GM18507 (cell line): ENCODE data around the gene VASP.
"Not testable (repeated sequence)": the region's sequence is repeated elsewhere in the genome, so short reads cannot be mapped to it uniquely, and the experiment has no call there.

Experiments
- DNase-seq: peaks from one replicate; pipeline ENCODE4 v3.0.0; 2011; ENCODE audit warnings: low read depth; ENCODE audit not compliant: insufficient read length; ENCODE audit errors: extremely low spot score
- FAIRE-seq: peaks from 2 replicates; lab custom pipeline; 2011; peaks lifted over from hg19 to GRCh38; lab: Jason Lieb, UNC

Gene VASP

GRCh38 chr19:45510352-45510751 is 3.1 kb downstream of the VASP start:
- not testable (repeated sequence) for DNase-seq

DNA sequence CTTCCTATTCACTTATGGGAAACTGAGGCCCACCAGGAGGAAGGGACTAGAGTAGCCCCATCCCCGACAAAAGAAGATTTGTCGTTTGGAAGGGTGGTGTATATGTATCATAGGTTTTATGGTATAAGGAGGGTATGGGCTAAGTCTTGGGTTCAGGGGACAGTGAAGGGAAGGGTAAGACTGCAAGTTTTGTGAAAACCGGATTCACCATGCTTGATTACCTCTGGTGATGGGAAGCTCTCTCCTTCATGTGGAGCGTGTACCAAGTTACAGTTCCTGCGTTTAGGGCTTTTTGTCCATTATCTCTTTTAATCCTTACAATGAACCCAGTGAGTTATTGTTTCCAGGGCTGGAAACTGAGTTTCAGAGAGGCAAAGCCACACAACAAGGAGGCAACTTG is 3.8 kb downstream of the VASP start:
- DNase-seq, result no peak
- FAIRE-seq, result no peak

More at GRCh38 chr19:45510352-45510751, 3.1 kb downstream of the VASP start:
- not testable (repeated sequence) for FAIRE-seq

DNA sequence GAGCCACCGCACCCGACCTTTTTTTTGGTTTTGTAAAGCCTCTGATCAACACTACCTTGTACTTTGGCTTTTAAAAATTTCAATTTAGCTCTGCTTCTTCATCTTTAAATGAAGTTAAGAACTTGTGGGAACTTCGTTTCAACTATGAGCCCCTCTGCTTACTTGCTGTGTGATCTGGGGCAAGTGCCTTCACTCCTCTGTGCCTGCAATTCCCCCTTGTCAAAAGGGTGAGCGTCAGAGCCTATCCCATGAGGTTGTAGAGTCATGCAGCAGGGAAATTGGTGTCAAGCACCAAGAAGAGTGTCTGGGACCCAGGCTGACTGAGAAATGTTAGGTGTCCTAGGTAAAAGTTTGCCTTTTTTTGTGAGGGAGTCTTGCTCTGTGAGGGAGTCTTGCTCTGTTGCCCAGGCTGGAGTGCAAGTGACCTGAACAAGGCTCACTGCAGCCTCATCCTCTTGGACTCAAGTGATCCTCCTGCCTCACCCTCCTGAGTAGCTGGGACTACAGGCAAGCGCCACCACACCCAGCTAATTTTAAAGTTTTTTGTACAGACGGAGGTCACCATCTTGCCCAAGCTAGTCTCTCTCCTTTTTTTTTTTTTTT is 5.7 kb downstream of the VASP start:
- FAIRE-seq (no peak), DNase-seq (no peak)

GRCh38 chr19:45514376-45515051 is 7.2 kb downstream of the VASP start:
- FAIRE-seq, result no peak
- no peak for DNase-seq

- no peak for DNase-seq
- peak; percentile 91 for FAIRE-seq
Observed at GRCh38 chr19:45515081-45515624, 7.9 kb downstream of the VASP start.

GRCh38 chr19:45515807-45516401 is 8.6 kb downstream of the VASP start:
- FAIRE-seq (no peak), DNase-seq (no peak)

GRCh38 chr19:45517238-45517637 is 10.0 kb downstream of the VASP start:
- DNase-seq, result no peak
- no peak for FAIRE-seq

GRCh38 chr19:45517641-45518468 is 10.6 kb downstream of the VASP start:
- FAIRE-seq, result no peak

GRCh38 chr19:45518469-45518826 is 11.2 kb downstream of the VASP start:
- FAIRE-seq, result no peak
- DNase-seq, result no peak

More at GRCh38 chr19:45517641-45518468, 10.6 kb downstream of the VASP start:
- DNase-seq, result no peak

DNA sequence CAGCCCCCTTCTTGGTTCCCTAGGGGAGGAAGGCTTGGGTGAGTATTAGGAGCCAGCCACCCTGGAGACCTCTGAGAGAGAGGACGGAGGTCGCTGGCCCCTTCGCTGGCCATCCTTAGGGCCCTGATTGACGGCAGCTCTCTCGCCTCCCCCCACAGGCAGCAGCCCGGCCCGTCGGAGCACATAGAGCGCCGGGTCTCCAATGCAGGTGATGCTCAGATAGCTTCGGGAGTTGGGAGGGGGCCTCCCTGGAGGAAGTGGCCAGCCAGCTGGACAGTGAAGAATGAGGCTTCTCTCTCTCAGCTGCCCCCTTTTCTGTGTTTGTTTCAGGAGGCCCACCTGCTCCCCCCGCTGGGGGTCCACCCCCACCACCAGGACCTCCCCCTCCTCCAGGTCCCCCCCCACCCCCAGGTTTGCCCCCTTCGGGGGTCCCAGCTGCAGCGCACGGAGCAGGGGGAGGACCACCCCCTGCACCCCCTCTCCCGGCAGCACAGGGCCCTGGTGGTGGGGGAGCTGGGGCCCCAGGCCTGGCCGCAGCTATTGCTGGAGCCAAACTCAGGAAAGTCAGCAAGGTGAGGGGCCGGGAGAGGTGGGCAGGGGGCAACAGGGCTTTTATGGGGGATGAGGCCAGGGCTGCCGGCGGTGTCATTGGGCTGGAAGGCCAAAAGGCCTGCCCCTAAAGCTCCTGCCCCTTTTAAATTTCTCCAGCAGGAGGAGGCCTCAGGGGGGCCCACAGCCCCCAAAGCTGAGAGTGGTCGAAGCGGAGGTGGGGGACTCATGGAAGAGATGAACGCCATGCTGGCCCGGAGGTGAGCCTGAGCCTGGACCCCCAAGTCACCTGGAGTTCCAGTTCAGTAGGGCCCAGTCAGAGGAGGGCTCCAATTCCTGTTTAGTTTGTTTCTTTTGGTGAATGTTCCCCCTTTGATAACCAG is 15.0 kb downstream of the VASP start:
- FAIRE-seq, result no peak
- DNase-seq, result no peak

DNA sequence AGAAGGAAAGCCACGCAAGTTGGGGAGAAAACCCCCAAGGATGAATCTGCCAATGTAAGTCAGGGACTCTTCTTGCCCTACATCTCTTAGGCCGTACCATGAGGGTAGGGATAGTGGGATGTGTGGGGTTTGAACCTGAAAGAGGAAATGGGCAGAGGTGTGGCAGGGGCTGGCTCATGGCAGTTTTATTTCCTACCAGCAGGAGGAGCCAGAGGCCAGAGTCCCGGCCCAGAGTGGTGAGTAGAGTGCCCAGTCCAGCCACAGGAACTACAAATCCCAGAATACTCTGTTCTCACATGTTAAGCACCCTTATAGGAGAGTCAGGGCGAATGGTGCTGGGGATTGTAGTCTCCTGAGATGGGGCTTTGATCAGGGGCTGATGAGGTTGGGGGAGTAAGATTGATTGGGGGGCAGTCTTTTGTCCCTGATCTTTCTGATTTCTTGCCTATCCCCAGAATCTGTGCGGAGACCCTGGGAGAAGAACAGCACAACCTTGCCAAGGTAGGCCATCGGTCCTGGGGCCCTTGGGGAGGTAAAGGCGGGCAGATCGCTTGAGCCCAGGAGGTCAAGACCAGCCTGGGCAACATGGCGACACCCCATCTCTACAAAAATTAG is 16.5 kb downstream of the VASP start:
- peak; percentile 75 for DNase-seq

DNA sequence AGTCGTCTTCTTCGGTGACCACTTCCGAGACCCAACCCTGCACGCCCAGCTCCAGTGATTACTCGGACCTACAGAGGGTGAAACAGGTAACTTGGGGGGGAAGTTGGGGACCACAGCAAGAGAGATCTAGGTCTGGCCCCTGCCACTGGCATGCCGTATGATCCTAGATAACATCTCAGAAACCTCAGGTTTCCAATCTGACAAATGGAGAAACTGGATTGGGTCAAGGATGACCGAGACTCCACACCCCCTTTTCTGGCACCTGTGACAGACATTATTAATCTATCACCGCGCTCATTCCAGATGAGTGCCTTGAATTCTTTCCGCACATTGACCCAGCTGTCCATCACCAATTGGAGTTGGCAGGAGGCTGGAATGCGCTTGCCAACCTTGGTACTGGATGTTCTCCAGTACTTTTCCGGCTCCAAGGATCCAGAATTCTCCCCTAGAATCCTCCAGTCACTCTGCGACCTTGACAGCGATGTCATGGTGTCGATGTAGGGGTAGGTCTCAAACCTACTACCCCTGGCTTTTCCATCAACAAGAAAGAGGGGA is 17.4 kb downstream of the VASP start:
- DNase-seq, result no peak
- no peak for FAIRE-seq

More for the DNA sequence above, 16.5 kb downstream of the VASP start:
- peak; percentile 95 for FAIRE-seq

DNA sequence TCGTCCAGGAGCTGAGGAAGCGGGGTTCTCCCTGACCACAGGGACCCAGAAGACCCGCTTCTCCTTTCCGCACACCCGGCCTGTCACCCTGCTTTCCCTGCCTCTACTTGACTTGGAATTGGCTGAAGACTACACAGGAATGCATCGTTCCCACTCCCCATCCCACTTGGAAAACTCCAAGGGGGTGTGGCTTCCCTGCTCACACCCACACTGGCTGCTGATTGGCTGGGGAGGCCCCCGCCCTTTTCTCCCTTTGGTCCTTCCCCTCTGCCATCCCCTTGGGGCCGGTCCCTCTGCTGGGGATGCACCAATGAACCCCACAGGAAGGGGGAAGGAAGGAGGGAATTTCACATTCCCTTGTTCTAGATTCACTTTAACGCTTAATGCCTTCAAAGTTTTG is 18.9 kb downstream of the VASP start:
- FAIRE-seq (no peak), DNase-seq (no peak)

GRCh38 chr19:45526971-45527370 is 19.7 kb downstream of the VASP start:
- FAIRE-seq (no peak), DNase-seq (no peak)

DNA sequence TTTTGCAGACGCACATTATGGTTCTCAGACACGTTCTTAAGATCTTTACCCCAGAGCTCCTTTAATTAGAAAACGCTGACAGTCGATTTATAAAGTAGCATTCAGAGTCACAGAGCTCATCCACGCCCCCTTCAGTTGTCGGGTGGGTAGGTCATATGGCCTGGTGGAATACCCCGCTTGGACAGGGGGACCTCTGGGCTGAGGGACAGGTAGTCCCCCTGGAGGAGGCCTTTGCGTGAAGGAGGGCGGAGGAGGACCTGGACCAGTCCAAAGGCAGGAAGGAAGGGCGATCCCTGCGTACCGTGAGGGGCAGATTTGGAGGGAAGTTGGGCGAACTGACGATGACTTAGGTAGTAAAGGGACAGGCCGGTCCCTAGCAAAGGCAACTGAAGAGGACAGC is 20.5 kb downstream of the VASP start:
- FAIRE-seq, result no peak
- DNase-seq, result no peak

DNA sequence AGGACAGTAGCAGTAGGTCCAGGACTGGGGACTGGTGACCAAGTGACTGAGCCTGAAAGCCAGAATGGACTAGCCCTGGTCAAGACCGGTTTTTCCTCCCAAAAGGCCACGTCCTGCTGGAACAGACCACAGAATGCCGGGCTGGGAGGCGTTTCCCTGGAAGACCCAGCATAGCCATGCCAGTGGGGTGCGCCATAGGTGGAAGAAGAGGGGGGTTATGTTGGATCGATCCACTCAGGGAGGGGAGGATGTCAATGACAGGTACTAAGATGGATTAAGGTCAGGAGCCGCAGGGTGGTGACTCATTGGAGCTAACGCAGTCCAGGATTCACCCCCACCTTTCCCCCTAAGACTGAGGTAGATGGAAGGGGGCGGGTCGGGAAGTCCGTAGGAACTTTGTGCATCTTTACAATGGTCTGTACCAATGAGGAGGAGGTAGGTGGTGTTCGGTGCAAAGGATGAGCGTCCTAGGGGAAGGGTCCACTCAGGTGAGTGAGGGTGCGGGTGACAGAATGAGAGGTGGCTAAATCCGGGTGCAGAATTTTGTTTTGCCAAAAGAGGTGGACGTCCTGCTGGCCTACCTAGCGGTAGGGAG is 21.0 kb downstream of the VASP start:
- DNase-seq (no peak), FAIRE-seq (no peak)

DNA sequence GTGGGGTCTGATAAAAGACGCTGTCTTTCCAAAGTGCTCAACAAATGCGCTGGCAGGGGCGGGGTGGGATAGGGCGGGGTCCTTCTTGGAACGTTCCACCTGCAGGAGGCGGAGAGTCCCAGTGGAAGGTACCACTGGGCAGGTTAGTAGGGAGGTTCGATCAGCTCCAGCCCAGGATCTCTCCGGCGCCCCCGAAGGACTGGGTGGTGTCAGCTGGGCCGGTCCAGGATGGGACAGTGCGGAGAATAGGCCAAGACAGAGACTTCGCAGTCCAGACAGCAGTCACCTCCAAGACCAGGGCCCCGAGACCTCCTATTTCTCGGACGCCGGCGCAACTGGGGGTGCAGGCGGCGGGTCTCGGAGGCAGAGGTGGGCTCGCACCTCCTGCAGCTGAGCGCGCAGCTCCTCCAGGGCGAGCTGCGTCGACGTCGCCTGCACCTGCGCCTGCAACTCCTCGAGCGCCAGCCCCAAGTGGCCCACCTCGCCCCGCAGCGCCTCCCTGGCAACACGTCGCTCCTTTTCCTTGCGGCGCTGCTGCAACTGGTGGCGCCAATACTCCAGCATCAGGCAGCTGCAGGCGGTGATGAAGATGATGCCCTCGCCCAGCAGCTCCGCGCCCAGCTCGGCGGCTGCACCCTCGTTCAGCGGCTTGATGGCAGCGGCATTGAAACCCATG is 21.6 kb downstream of the VASP start:
- DNase-seq (no peak), FAIRE-seq (no peak)
